ENCODE results near the gene TACC2. TPM values are rescaled to one million over a fixed set of nuclear protein-coding genes. Genes with fewer than 3 reads are reported as not detected.
"Not testable (repeated sequence)": the region's sequence is repeated elsewhere in the genome, so short reads cannot be mapped to it uniquely, and the experiment has no call there.

The TACC2 gene
- total RNA-seq, 1 donor from 2014 or later = not detected

DNA sequence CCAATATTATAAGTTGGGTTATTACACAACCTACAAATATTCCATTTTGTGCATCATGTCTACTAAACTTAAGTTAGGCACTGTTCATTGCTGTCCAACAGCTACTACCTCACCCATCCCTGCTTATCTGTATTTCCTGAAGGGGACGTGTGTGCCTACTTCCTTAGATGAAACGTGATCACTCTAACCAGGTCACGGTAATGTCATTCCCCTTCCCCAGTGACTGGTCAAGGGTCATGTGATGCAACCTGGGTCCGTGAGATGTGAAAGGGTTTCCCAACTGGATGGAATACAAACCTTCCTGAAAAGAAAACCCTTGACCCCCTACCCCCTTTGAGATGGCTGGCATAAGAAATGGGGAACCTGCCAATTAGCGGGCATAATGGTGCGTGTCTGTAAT, 12.4 kb upstream of the TACC2 start:
- intact Hi-C loops (cut with micrococcal nuclease) = no loop called here

DNA sequence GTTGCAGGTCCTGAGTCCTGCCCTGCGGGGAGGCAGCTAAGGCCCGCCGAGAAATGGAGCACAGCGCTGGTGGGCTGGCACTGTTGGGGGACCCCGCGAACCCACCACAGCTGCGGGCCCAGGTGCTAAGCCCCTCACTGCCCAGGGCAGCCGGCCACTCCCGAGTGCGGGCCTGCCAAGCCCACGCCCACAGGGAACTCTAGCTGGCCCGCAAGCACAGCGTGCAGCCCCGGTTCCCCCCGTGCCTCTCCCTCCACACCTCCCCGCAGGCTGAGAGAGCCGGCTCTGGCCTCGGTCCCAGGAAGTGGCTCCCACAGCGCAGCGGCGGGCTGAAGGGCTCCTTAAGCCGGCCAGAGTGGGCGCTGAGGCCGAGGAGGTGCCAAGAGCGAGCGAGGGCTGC, 10.5 kb upstream of the TACC2 start:
- intact Hi-C loops (cut with micrococcal nuclease) = no loop called here

DNA sequence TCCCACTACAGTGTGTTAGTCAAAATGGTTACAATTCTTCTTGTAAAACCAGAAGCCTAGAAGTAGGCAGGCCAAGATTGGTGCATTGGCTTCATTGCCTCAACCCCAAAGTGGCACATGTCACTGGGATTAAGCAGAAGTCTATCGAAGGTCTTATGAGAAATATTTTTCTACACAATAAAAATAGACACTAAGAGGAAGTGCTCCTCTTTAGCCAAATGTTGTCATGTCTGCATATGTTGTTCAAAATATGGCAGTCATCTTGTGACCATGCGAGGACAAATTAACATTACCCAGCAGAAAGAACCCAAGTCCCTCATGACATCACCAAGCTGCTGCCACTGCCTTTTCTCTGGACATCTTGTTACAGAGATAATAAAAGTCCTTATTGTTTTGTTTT, 7.6 kb upstream of the TACC2 start:
- intact Hi-C loops (cut with micrococcal nuclease) = no loop called here

DNA sequence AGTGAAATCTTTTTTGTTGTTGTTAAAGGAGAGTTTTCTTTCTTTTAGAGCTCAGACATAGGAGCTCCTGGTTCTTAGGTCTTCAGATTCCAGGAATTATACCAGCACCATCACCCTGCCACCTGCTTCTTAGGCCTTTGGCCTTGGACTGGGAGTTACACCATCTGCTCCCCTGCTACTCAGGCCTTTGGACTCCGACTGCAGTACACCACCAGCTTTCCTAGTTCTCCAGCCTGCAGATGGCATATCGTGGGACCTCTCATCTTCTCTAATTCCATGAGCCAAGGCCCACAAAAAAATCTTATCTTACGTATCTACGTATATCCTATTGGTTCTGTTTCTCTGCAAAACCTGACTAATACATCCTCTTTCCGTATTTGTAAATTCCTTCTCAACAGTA, 5.1 kb upstream of the TACC2 start:
- intact Hi-C loops (cut with micrococcal nuclease) = no loop called here

DNA sequence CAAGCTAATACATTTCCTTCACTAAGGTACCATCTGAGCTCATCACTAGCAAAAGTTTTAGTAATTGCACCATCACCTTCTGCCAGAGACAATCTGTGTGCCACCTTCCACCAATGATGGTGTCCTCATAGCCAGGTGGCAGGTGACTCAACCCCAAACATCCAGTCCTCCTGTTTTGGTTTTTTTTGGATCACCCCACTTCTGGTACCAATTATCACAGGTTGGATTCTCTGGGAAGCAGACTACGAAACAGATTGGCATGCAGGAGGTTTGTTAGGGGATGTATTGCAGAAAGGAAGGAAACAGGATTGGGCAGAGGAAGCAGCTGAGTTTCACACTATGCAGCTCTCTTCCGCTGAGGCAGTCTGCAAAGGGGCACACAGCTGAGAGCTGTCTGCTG, 4.5 kb upstream of the TACC2 start:
- intact Hi-C loops (cut with micrococcal nuclease) = no loop called here

DNA sequence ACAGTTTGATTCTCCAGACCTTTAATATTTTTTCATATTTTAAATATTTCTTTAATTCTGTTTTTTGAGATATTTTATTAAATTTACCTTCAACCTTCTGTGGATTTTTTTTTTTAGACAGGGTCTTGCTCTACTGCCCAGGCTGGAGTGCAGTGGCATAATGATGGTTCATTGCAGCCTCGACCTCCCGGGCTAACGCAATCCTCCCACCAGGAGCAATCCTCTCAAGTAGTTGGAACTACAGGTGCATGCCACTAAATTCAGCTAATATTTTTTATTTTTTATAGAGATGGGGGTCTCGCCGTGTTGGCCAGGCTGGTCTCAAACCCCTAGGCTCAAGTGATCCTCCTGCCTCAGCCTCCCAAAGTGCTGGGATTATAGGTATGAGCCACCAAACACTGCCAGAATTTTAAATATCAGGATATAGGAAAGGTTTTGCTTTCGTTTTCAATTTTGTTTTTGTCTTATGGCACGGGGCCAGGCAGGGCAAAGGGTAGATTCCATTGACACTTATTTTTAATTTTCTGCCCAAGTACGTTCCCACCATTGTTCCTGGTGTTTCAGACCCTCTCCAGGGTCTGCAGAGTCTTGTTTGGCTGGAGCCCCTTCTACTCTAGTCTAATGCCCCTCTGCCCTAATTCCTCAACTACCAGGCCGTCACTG, 1.2 kb downstream of the TACC2 start:
- intact Hi-C loops (cut with micrococcal nuclease) = no loop called here

DNA sequence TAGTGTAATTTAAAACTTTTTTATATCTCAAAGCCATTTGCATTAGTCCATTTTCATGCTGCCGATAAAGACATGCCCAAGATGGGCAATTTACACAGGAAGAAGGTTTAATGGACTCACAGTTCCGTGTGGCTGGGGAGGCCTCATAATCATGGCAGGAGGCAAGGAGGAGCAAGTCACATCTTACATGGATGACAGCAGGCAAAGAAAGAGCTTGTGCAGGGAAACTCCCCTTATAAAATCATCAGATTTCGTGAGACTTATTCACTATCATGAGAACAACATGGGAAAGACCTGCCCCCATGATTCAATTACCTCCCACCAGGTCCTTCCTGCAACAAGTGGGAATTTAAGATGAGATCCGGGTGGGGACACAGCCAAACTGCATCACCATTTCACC, 2.8 kb downstream of the TACC2 start:
- intact Hi-C loops (cut with micrococcal nuclease) = not testable (repeated sequence)

DNA sequence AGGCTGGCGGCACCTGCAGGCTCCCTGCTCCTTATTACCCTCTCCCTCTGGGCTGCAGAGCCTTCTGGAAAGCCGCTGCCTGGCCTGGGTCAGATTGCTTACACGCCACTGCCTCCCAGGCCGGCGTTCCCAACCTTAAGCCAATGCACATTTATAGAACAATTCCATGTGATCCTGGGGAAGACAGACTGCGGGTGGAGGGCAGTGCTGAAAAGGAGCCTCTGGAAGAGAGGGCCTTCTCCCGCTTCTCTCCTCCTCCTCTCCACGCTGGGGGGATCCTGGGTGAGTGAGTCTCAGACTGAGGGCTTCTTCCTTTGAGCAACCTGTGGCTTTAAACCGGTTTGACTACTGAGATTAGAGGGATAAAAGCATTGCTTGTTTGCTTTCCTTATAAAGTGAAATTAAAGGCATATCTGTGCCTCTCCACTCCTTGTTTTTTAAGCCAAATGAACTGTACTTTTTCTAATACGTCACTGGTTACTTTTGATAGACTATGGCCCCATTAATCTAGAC, 5.5 kb downstream of the TACC2 start:
- intact Hi-C loops (cut with micrococcal nuclease) = no loop called here

DNA sequence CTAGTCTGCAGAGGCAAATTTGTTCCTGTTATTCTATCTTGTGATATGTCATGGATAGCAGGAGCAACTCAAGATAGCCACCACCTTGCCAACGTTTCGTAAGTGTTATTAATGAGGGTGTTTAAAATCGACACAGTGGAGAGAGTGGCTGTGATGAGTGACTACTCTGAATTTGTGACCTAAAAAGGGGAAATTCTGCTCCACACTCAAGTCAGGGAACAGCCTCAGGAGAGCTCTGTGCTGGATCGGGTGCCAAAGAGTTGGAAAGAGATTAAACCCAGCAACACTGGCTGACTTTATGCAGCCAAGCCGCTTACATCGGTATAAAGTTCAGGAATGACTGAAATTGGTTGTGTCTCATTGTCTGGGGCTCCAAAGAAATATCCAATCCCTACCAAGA, 9.5 kb downstream of the TACC2 start:
- intact Hi-C loops (cut with micrococcal nuclease) = no loop called here

DNA sequence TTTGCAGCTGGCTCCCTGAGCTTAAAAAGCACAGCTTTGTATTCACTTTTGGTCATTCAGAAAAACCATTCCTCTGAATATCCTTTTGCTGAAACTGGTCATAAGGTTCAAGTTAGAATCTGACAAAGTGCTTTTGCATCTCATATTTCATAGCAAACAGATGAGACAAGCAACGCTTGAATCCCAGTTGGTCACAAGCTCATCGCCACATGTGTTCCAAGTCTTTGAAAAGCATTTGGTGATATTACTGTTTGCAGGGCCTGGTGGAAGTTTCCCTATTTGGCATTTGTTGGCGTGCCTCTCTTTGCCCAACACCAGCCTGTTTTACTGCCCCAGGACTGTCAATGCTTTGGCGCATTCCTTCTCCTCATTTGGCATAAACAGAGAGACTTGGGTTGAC, 10.3 kb downstream of the TACC2 start:
- intact Hi-C loops (cut with micrococcal nuclease) = no loop called here

DNA sequence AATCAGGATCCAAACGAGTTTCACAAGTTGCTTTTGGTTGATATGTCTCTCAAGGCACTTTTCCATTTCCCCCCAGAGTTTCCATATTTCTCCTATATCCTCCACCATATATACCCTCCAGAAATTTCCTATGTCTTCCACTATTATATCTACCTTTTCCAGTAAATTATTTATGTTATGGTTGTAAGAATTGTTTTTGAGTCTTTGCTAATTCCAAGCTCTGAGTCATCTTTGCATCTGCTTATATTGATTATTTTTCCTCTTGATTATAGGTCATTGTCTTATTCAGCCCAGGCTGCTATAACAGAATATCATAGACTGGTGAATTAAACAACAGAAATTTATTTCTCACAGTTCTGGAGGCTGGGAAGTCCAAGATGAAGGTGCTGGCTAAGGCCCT, 12.7 kb downstream of the TACC2 start:
- intact Hi-C loops (cut with micrococcal nuclease) = no loop called here

DNA sequence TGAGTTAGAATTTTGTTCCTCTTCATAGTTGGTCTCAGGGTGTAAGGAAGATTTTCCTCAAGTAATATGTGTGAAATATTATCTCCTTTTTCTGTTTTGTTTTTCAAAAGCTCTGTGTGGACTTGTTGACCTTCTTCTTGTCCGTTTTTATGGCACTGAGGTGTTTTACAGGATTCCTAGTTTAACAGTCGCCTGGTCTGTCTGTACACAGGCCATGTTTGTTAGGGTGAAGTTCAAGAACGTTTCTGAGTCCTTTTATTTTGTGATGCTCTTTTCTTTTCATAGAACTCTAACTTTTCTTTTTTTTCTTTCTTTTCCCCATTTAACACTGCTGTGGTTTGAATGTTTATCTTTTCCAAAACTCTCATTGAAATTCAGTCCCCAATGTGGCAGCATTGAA, 18.5 kb downstream of the TACC2 start:
- intact Hi-C loops (cut with micrococcal nuclease) = no loop called here

DNA sequence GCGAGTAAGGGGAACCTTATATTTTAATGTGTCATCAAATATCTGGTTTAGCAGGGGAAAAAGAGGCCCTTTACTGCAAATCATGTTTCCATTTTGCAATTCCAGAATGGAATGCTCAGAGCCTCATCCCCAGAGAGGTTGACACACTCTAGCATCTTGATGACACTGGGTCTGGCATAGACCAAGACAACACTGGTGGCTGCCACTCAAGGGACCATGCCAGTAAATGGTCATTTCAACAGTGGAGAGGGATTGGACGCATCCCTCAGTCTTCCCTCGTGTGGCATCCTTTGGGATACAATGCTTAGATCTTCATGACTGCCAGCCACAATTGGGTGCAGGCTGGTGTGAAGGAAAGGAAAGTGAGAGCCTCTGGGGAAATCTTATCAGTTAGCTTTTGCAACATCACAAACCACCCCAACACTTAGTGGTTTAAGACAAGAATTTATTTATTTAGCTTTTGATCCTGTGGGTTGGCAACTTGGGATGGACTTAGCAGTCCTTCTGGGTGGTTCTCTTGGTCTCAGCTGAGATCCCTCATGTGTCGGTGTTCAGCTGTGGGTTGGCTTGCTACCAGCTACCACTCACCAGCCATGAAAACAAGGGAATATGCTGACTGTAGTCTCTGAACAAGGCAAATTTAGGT, 21.6 kb downstream of the TACC2 start:
- intact Hi-C loops (cut with micrococcal nuclease) = no loop called here

DNA sequence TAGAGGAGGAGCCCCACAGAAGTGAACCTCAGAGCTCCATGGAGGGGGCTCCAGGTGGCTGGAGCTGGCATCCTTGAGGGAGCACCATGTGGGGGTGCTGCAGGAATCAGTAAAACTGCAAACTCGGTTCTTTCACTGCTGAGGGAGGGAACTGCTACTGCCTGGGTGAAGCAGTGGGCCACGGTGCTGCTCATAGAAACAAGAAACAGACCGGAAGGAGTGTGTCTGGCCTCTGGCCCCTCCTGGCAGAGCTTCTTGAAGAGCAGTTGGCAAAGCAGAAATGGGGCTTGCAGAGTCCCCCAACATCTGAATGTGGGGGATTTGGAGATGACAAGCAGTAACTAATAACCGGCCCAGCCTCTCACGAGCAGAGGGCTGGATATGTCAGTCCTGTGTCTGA, 23.8 kb downstream of the TACC2 start:
- intact Hi-C loops (cut with micrococcal nuclease) = no loop called here

DNA sequence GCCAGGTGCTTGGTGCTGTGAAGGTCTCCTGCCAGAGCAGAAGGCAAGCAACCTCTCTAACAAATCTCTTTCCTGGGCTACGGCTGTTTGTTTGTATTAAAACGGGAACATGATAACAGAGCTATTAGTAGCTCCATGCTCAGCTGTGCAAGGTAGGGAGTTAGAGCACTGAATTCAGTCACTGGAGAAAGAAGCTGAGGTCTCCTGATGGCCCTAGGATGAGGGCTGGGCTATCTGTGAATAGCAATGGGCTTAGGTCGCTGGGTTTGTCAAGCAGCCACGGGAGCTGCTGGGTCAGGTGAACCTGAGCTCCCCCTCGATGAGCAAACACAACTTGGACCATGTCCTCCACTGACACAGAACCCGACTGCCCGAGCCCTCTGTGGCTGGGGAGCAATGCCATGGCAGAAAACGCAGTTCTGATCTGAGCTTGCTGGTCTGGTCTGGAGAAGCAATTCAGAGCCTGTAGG, 24.4 kb downstream of the TACC2 start:
- intact Hi-C loops (cut with micrococcal nuclease) = no loop called here

DNA sequence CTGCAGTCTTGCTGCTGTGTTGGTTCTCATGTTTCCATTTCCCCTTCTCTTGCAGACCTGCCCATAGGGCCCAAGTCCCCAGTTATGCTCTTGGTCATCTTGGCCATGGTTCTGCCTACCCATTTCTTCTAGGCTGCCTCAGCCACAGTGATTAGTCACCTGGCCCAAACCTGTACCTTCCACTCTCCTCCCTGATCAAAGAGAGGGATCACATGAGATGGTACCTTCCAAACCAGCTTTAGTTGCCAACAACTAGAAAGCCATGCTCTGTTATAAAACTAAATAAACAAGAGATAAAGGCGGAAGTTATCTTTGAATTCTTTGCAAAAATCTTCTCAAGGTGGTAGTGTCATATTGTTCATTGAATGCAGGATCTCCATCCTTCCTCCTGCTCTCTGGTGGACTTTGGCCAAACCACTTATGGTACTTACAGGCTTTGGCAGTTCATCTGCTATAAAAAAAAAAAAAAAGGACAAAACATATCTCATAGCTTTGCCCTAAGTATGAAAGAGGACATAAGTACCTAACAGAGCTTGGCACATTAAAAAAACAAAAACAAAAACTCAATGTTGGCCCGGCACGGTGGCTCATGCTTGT, 25.8 kb downstream of the TACC2 start:
- intact Hi-C loops (cut with micrococcal nuclease) = no loop called here

DNA sequence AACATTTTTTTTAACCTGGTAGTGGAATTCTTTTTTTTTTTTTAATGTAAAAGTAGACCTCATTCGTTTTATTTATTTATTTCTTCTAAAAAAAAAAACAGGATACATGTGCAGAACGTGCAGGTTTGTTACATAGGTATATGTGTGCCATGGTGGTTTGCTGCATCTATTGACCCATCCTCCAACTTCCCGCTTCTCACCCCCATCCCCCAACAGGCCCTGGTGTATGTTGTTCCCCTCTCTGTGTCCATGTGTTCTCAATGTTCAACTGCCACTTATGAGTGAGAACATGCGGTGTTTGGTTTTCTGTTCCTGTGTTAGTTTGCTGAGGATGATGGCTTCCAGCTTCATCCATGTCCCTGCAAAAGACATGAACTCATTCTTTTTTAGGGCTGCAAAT, 29.0 kb downstream of the TACC2 start:
- intact Hi-C loops (cut with micrococcal nuclease) = not testable (repeated sequence)

DNA sequence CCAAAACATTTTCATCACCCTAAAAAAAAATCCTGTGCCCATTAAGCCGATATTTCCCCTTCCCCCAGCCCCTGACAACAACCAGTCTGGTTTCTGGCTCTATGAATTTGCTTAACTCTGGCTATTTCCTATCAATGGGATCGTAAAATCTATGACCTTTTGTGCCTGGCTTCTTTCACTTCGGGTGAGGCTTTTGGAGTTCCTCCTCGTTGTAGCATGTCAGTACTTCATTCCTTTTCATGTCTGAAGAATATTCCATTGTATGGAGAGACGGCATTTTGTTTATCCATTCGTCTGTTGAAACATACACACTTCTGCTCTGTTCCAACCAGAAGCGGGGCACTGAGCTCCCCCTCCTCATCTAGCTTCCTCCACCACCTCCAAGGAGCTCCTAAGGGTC, 29.5 kb downstream of the TACC2 start:
- intact Hi-C loops (cut with micrococcal nuclease) = no loop called here

DNA sequence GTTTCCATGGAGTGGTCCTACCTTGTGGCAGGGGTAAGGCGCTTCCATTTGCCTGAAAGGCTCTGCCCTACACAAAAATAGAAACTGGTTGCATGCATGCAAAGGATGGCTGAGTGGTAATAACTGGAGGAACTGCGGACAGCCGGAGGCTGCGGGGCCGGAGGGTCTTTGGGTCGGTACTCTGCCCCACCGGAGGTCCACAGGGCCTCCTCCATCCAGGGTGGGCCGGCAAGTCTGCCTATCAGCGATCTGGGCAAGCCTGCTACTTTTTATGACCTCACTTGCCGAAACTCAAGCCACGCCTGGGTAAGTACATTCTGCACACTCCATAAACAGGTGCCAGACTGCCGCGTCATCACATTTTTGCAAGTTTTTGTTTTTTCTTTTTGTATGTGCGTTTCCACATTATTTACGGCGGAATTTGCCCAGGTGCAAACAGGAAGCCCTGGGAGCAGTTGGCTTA, 30.0 kb downstream of the TACC2 start:
- intact Hi-C loops (cut with micrococcal nuclease) = no loop called here

DNA sequence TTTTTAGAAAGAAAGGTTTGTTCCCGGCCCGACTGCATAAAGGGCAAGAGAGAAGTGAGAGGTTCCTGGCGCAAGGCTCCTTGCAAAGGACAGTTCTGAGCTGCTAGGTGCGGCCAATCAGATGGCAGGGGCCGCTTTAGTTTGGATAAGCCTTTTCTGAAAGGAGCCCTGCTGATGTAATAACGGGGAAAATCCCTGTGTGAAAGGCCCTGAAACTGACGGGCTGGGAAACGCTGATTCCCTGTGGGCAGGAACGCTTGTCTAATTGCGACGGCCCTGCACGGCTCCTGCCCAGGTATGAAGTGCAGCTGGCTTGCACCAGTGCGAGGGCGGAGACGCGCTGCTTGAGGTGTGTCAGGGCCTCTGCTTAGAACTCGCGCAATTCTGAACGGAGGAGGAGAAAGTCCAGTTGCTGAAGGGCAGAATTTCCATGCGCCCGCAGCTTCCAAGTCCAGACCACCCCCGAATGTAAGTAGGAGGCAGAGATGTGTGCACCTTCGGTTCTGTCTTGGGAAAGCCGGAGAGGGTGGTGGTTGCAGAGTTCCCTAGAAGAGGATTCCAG, 30.5 kb downstream of the TACC2 start:
- intact Hi-C loops (cut with micrococcal nuclease) = no loop called here

DNA sequence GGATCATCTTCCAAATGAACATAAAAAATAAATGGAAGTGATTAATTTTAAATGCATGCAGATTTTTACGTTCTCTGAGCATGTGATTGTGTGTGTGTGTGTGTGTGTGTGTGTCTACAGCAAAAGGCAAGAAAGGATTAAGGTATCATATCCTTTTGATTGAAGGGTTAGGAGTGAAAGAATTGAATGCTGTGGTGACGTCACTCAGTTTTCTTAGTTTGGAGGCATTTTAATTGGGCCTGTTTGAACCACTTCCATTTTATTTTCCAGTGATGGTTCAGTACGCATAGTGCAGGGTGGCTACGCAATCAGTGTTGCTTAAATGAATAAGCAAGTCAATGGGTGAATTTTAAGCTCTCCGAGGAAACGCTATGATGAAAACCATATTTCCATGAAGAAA, 31.3 kb downstream of the TACC2 start:
- intact Hi-C loops (cut with micrococcal nuclease) = no loop called here

DNA sequence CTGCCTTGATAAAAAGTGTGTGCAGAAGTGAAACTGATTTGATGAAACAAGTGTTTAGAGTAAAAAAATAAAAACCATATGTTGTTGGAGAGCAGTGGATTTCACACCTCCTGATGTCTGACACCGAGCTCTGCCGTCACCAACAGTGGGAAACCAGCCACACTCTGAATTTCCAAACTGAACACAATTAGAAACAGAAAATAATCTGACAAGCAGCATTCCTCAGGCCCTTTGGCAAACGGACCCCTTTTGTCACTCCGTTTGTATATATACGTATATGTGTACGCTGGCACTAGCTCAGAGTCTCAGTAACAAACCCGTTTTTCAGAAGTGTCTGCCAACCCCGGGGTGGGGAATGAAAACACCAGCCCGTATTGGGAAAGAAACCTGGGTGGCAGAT, 32.4 kb downstream of the TACC2 start:
- intact Hi-C loops (cut with micrococcal nuclease) = no loop called here

All from T-helper 1 cell treated with Interleukin-12 subunit alpha and Interleukin-12 subunit beta and Interleukin-4 antibody, amounts not matched to agents 30 ng/mL and 1 ng/mL, for 36 hours (primary cell).